Activated CD4-positive, alpha-beta memory T cell treated with anti-CD3 and anti-CD28 coated beads, Interleukin-2, amount 10 ng/mL, durations not matched to agents 7 days and 5 days (primary cell): ENCODE data around the gene HCK. TPM values are rescaled to one million over a fixed set of nuclear protein-coding genes. Genes with fewer than 3 reads are reported as not detected.

Source experiments
- CTCF ChIA-PET: fragments of 350-600 bp; sonication (Branson Sonifier 250); formaldehyde crosslinking; loops from one replicate; lab custom pipeline; 2021; ENCODE audit warnings: antibody characterized with exemption, inconsistent platforms; lab: Charles Lee
- POLR2A ChIA-PET: fragments of 350-600 bp; sonication (Branson Sonifier 250); formaldehyde crosslinking; loops from one replicate; lab custom pipeline; 2021; ENCODE audit warnings: antibody characterized with exemption; lab: Charles Lee
- DNase-seq: peaks from one replicate; pipeline ENCODE4 v3.0.0-alpha.2; 2020
- H3K27ac Mint-ChIP-seq: one replicate; pipeline ENCODE4 v1.8.0; 2021; ENCODE audit warnings: mild to moderate bottlenecking, mixed read lengths
- H3K27me3 Mint-ChIP-seq: one replicate; pipeline ENCODE4 v1.8.0; 2021; ENCODE audit warnings: mixed read lengths
- H3K36me3 Mint-ChIP-seq: one replicate; pipeline ENCODE4 v1.8.0; 2021; ENCODE audit warnings: low read depth, mixed read lengths
- H3K4me1 Mint-ChIP-seq: one replicate; pipeline ENCODE4 v1.8.0; 2021; ENCODE audit warnings: mixed read lengths
- H3K4me3 Mint-ChIP-seq: one replicate; pipeline ENCODE4 v1.8.0; 2021; ENCODE audit warnings: mild to moderate bottlenecking, mixed read lengths
- H3K9me3 Mint-ChIP-seq: one replicate; pipeline ENCODE4 v1.8.0; 2021; ENCODE audit warnings: mixed read lengths
- total RNA-seq, 2 experiments: library from RNA; stranded (reverse); gene quantifications; one replicate each; pipeline ENCODE4 v1.2.3, GENCODE V29; 2021

The HCK gene
- total RNA-seq, 2 experiments from 2014 or later = 0.10 to 0.35 TPM

DNA sequence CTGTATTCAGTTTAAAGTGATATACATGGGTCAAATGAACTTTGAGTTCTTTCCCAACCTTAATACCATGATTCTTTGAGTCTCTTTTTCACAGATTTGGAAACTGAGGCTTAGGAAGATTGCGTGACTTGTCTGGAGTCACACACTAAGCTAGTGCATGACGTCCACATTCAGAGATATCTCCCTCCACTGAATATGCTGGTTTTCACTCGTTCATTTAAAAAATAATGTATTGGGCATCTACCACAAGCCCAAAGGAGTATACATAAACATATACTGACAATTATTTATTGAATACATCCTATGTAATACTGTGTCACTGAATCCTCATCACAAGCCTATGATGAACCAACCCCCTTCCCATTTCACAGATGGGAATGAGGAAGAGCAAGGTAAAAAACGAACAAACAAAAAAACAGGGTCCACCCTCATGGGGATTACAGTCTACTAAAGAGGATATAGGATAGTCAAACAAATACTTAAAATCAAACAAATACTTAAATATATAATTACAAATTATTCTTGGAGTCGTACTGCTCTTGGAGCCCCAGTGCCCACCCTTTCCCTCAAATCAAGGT lies 56.9 kb downstream of the HCK start:
- CTCF ChIA-PET = interaction anchor here (0.6 to 1.0 kb wide), 3 partner anchors 20 to 257 kb away, joined by 3 to 4 read pairs (median 4); partner anchors contain the start of gene PDRG1
- Mint-ChIP-seq H3K4me3 (peak overlapping the region; percentile 99), H3K27ac (no peak overlapping the region), H3K9me3 (peaks cover 2% of the 10 kb centered on the region), H3K27me3 (peaks cover 7% of the 10 kb centered on the region), H3K4me1 (peaks cover 34% of the 10 kb centered on the region), H3K36me3 (peaks cover 10% of the 10 kb centered on the region)
- no peak for DNase-seq
- POLR2A ChIA-PET = interaction anchor here (1.0 to 1.8 kb wide), 7 partner anchors 8 to 564 kb away, joined by 3 to 9 read pairs (median 3); partner anchors contain the start of gene PLAGL2

DNA sequence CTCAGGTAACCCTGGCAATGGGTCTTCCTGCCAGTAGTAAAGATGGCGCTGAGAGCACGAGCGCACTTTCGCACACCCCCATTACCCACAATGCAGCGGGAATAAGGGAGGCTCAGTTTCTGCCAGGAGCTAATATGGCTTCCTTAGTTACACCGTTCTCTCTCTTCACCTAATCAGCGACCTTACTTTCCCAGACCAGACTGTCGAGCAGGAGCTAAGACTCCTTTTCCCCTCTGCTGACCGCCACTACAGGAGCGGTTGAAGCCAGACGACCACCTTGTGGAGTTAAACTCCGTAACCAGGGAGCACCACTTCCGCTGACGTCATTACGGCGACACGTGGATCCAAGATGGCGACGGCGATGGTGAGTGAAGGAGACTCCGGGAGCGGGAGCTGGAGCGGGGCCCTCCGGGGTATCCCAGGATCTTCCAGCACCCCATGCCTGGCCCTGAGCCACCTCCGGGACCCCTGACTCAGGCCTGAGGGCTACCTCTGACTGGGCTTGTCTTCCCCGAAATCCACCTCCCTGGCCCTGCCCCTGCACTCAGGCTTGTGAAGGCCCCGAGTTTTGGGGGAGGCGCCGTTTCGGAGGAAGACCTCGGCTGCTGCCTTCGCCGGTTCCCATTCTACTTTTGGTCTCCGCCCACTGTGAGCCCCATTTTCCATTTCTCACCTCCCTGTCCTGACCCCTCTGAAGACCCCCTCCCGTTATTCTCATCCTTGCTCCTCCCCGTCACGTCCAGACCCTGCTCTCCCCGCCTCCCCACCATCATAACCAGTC lies 57.5 kb downstream of the HCK start, which contains the start of gene TM9SF4:
Gene TM9SF4 (plus strand): TSS at position 323 of the 781 bp plus-strand sequence. CDS start 27 bp downstream, at position 350.
- Mint-ChIP-seq H3K4me3 (peak within 1 kb of the TSS; percentile 99), H3K27me3 (peaks cover 4% of the 10 kb centered on the region), H3K9me3 (peaks cover 2% of the 10 kb centered on the region), H3K36me3 (peaks cover 10% of the 10 kb centered on the region), H3K4me1 (peaks cover 36% of the 10 kb centered on the region), H3K27ac (peak within 1 kb of the TSS; percentile 99)
- peak; percentile 89 for DNase-seq
- ChIA-PET CTCF (interaction anchor here (0.6 to 1.0 kb wide), 4 partner anchors 18 to 167 kb away, joined by 3 to 4 read pairs (median 4); partner anchors contain the start of genes KIF3B and PDRG1), POLR2A (interaction anchor here (0.6 to 1.8 kb wide), 10 partner anchors 9 to 563 kb away, joined by 3 to 9 read pairs (median 3); partner anchors contain the start of gene PLAGL2)

DNA sequence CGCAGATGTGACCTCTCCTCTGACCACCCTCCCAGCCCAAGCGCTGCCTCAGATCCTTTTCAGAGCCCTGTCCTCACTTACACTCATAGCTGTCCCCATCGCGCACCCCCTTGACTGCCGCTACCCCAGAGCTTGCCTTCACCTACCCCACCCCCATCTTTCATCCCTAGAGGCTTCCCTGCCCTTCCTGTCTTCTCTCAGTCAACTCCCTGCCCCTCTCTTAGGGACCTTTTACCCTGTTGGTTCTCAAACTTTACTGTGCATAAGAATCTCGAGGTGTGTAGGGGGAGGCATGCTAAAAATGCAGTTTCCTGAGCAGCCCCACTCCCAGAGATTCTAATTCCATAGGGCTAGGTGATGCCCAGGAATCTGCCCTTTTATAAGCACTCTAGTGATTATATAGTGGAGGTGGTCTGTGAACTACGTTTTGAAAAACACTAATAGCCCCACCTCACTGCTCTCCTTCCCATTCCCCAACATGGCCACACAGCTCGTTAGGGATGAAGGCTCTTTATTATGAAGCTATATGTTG lies 58.2 kb downstream of the HCK start:
- POLR2A ChIA-PET = interaction anchor here (0.6 to 1.8 kb wide), 8 partner anchors 8 to 562 kb away, joined by 3 to 6 read pairs (median 3); partner anchors contain the start of gene PLAGL2
- peak overlapping the region; percentile 99 for H3K4me3 Mint-ChIP-seq
- no peak for DNase-seq
- peaks cover 2% of the 10 kb centered on the region for H3K9me3 Mint-ChIP-seq
- peaks cover 14% of the 10 kb centered on the region for H3K36me3 Mint-ChIP-seq
- peaks cover 4% of the 10 kb centered on the region for H3K27me3 Mint-ChIP-seq
- peak overlapping the region; percentile 99 for H3K27ac Mint-ChIP-seq
- H3K4me1 Mint-ChIP-seq = peaks cover 39% of the 10 kb centered on the region
- CTCF ChIA-PET = interaction anchor here (0.9 to 1.0 kb wide), 3 partner anchors 19 to 158 kb away, joined by 4 read pairs; partner anchors contain the start of gene PDRG1

DNA sequence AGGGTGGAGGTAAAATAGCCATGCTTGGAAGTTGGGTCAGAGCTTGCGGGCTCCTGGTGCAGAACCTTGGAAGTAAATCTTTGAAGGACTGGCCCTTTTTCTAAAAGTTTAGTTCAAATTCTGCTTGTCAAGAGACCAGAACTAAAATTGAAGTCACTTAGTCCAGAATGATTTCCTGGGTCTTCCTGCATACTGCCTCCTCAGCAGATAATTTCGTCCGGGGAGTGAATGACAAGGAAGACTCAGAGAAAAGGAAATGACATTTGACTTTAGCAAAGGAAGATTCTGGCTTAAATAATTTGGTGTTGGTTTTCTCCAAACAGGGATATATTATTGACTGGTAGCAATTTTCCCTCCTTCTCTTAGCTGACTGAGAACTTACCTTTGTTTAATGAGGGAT lies 58.7 kb downstream of the HCK start:
- CTCF ChIA-PET = no interaction called here
- POLR2A ChIA-PET = interaction anchor here (1.8 kb wide), 1 partner anchor 8 kb away, joined by 6 read pairs; no protein-coding TSS in a partner anchor
- DNase-seq = no peak
- H3K27me3 Mint-ChIP-seq = peaks cover 4% of the 10 kb centered on the region
- H3K9me3 Mint-ChIP-seq = peaks cover 2% of the 10 kb centered on the region
- H3K27ac Mint-ChIP-seq = peak overlapping the region; percentile 99
- peaks cover 17% of the 10 kb centered on the region for H3K36me3 Mint-ChIP-seq
- peaks cover 39% of the 10 kb centered on the region for H3K4me1 Mint-ChIP-seq
- H3K4me3 Mint-ChIP-seq = peak overlapping the region; percentile 99

DNA sequence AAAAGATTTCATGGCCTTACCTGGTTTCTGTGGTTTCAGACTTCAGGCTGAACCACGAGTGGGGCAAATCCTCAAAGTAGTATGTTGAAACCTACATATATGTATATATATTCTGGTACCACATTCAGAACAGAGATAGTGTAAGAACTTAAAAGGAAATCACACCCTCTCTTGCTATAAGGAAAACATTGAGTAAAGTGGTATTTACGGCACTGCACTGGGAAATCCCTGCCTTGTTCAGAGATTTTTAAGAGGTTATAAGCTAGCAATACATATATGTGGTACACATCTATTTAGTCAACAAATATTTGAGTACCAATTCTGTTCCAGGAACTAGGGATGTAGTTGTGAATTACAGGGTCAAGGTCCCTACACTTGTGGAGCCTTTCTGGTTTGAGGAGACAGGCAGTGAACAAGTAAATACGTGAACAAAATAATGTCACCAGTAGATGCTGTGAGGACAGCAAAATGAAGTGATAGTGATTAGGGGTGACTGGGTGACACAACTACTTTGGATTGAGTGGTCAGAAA lies 59.2 kb downstream of the HCK start:
- Mint-ChIP-seq H3K36me3 (peaks cover 19% of the 10 kb centered on the region), H3K27me3 (peaks cover 4% of the 10 kb centered on the region), H3K9me3 (peaks cover 2% of the 10 kb centered on the region), H3K4me3 (peak overlapping the region; percentile 99), H3K4me1 (peaks cover 41% of the 10 kb centered on the region), H3K27ac (no peak overlapping the region)
- POLR2A ChIA-PET = no interaction called here
- no peak for DNase-seq
- CTCF ChIA-PET = no interaction called here

DNA sequence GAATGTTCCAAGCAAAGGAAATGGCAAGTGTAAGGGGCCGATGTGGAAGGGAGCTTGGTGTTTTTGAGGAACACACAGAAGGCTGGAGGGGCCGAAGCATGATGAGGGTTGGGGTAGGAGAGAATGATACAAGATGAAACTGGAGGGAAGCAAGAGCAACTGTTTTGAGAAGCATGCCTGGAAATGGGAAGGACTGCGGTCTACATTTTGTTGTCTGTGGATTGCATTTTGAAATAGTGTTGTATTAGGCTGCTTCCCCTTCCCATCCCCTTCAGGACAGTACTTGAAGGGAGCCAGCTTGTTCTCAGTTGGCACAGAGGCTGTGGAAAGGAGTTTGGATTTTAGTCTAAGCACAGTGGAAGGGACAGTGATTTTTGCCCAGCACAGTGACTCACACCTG lies 59.7 kb downstream of the HCK start:
- ChIA-PET POLR2A (no interaction called here), CTCF (no interaction called here)
- Mint-ChIP-seq H3K27ac (no peak overlapping the region), H3K27me3 (peaks cover 3% of the 10 kb centered on the region), H3K4me3 (no peak overlapping the region), H3K4me1 (peaks cover 45% of the 10 kb centered on the region), H3K36me3 (peaks cover 23% of the 10 kb centered on the region), H3K9me3 (peaks cover 2% of the 10 kb centered on the region)
- no peak for DNase-seq

DNA sequence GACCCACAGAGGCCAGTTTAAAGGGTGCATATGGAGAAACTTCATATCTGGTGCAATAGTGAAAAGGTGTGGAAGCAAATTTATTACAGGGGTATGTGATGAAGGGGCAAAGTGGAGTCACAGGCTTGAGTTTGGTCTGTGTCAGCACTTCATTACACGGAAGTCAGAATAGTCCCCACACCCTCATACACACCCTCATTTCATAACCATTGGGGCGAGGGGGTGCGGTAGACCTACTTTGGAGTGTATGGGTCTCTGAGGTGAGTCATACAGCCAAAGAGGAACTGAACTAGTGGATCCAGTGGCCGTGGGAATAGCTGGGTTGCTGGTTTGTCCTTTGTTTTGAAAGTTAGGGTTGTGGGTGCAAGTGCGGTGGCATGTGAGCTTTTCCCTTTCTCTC lies 60.8 kb downstream of the HCK start:
- Mint-ChIP-seq H3K9me3 (peaks cover 2% of the 10 kb centered on the region), H3K36me3 (peaks cover 23% of the 10 kb centered on the region), H3K4me3 (peak overlapping the region; percentile 5), H3K27me3 (no peaks in the 10 kb centered on the region), H3K27ac (no peak overlapping the region), H3K4me1 (peaks cover 50% of the 10 kb centered on the region)
- ChIA-PET POLR2A (interaction anchor here (0.9 kb wide), 1 partner anchor 20 kb away, joined by 4 read pairs; no protein-coding TSS in a partner anchor), CTCF (no interaction called here)
- DNase-seq = peak; percentile 20

DNA sequence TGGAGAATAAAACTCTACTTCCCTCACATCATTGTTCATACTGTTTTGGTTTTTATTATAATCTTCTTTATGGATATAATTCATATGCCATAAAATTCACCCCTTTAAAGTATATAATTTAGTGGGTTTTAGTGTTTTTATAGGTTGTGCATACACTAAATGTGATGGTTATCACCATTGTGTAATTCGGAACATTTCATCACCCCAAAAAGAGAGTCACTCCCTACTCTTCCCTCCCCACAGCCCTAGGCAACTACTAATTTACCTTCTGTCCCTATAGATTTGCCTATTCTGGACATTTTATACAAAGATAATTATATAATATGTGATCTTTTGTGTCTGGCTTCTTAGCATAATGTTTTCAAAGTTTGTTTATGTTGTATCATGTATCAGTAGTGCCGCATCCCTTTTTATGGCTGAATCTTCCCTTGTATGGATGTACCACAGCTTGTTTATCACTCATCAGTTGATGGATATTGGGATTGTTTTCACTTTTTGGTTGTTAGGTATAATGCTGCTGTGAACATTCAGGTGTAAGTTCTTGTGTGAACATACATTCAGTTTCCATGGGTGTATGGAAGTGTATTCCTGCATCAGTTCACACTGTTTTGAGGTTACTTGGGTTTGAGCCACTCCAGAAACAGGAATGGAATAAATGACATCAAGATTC lies 61.7 kb downstream of the HCK start:
- ChIA-PET POLR2A (interaction anchor here (0.9 kb wide), 1 partner anchor 19 kb away, joined by 4 read pairs; no protein-coding TSS in a partner anchor), CTCF (no interaction called here)
- Mint-ChIP-seq H3K9me3 (peaks cover 2% of the 10 kb centered on the region), H3K27ac (no peak overlapping the region), H3K36me3 (peaks cover 23% of the 10 kb centered on the region), H3K27me3 (no peaks in the 10 kb centered on the region), H3K4me1 (peaks cover 50% of the 10 kb centered on the region), H3K4me3 (no peak overlapping the region)
- no peak for DNase-seq

DNA sequence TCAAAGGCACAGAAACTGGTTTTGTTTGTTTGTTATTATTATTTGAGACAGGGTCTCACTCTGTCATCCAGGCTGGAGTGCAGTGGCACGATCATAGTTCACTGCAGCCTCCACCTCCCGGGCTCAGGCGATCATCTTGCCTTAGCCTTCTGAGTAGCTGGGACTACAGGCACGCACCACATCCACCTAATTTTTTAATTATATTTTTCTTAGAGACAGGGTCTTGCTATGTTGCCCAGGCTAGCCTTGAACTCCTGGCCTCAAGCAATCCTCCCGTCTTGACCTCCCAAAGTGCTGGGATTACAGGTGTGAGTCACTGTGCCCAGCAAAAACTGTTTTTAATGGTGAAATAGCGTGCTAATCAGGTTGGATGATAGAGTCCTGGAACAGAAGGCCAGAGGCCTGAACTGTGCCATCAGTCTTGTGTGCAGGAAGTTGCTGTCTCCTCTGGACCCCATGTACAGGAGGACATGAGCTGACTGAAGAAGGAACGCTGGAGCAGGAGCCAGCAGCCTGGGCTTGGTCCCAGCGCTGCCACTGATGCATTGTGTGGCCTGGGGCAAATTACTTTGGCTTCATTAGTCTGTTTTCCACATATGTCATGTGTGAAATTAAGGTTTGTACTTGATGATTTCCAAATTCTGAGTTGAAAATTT lies 62.4 kb downstream of the HCK start:
- peaks cover 50% of the 10 kb centered on the region for H3K4me1 Mint-ChIP-seq

DNA sequence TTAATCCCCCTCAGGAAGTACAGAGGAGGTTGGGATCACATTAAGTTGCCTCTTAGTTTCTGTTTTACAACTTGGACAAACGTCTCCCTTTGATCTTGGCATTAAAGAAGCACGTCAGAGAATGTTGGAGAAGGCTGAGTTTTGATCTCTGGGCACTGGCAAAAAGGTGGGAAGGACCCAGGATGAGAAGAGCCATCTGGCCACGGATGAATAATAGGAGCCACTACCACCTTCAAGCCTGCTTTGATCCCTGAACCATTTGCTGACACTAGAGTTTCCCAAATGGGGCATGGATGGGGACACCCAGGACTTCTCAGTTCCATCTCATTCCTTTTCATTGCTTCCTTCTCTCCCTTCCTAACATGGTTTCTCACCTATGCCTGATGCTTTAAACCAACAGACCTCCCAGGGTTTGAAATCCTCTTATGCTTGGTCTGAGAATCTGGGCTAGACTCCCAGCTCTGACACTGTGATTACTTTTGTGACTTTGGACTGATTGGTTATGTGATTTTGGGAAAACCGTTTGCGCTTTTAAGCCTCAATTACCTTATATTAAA lies 63.2 kb downstream of the HCK start:
- Mint-ChIP-seq H3K36me3 (peaks cover 23% of the 10 kb centered on the region), H3K27me3 (no peaks in the 10 kb centered on the region), H3K4me3 (no peak overlapping the region), H3K9me3 (no peaks in the 10 kb centered on the region), H3K4me1 (peaks cover 47% of the 10 kb centered on the region), H3K27ac (no peak overlapping the region)
- ChIA-PET POLR2A (no interaction called here), CTCF (no interaction called here)
- no peak for DNase-seq

More for the DNA sequence above, 62.4 kb downstream of the HCK start:
- H3K9me3 Mint-ChIP-seq = no peaks in the 10 kb centered on the region
- H3K27ac Mint-ChIP-seq = no peak overlapping the region
- no peak for DNase-seq
- peaks cover 23% of the 10 kb centered on the region for H3K36me3 Mint-ChIP-seq
- ChIA-PET CTCF (no interaction called here), POLR2A (no interaction called here)
- no peaks in the 10 kb centered on the region for H3K27me3 Mint-ChIP-seq
- no peak overlapping the region for H3K4me3 Mint-ChIP-seq

DNA sequence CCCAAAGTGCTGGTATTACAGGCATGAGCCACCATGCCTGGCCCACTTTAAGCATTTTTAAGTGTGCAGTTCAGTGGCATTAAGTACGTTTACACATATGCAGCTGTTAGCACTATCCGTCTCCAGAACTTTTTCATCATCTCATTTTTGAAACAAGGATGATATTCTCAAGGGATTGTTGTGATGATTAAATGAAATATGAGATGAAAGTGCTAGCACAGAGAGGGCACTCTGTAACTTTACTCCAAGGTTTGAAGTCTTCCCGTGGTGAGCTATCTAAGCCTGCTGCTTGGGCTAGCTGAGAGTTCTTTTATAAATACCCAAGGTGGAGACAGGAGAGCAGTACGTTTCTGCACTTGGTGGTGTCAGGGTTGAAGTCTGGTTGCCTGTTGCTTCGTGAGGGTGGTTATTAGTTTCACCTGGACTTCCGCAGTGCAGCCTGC lies 64.1 kb downstream of the HCK start:
- no peak for DNase-seq
- Mint-ChIP-seq H3K9me3 (no peaks in the 10 kb centered on the region), H3K36me3 (peaks cover 23% of the 10 kb centered on the region), H3K27ac (no peak overlapping the region), H3K4me1 (peaks cover 38% of the 10 kb centered on the region), H3K27me3 (no peaks in the 10 kb centered on the region), H3K4me3 (no peak overlapping the region)
- ChIA-PET POLR2A (no interaction called here), CTCF (interaction anchor here (0.6 to 1.3 kb wide), 5 partner anchors 10 to 1270 kb away, joined by 3 to 6 read pairs (median 3); no protein-coding TSS in a partner anchor)
